HepG2 (cell line): Measurements from ENCODE around the gene IL1B. TPM values are rescaled to one million over a fixed set of nuclear protein-coding genes. Genes with fewer than 3 reads are reported as not detected.
A peak's percentile ranks its signal among the peaks of the same experiment; 100 is the strongest.

ENCODE experiments used
- ATAC-seq: fragments of 200-7000 bp; cut with Tn5 transposase; 3 replicates; pipeline ENCODE4 v1.9.1; 2020; ENCODE audit warnings: mild to moderate bottlenecking, moderate library complexity
- BruUV-seq: library from RNA; stranded (reverse); fragments of 400-500 nt; replicated peaks from 2 replicates; lab custom pipeline; 2021; lab: Mats Ljungman, UMichigan
- CTCF ChIA-PET: fragments of 300-600 bp; formaldehyde crosslinking; extraction: SDS; loops from one replicate; lab custom pipeline; 2021; ENCODE audit warnings: low total read pairs, inconsistent platforms, low intra/inter-chr PET ratio; lab: Yijun Ruan, JAX
- POLR2A ChIA-PET: fragments of 350-600 bp; sonication (Branson Sonifier 250); formaldehyde crosslinking; loops from one replicate; lab custom pipeline; 2020; ENCODE audit warnings: antibody characterized with exemption, inconsistent platforms; lab: Yijun Ruan, JAX
- DNase-seq: peaks from one replicate; pipeline ENCODE4 v3.0.0-alpha.2; 2015; ENCODE audit warnings: low spot score
- FAIRE-seq: peaks from 3 replicates; lab custom pipeline; 2011; peaks lifted over from hg19 to GRCh38; lab: Jason Lieb, UNC
- H2AFZ ChIP-seq: one replicate; pipeline ENCODE4 v1.6.1; 2011; ENCODE audit warnings: low read length, inconsistent platforms
- H3K27ac ChIP-seq: fragments of 300-600 bp; 3 replicates; pipeline ENCODE4 v1.8.0; 2011; ENCODE audit warnings: mixed run types, mild to moderate bottlenecking, mixed read lengths, low read length, inconsistent platforms; ENCODE audit not compliant: insufficient read depth; ENCODE audit errors: extremely low read length
- H3K27me3 ChIP-seq, 2 experiments: fragments of 200-600 bp in 1 of 2; 2 replicates in 1 of 2; 3 replicates in 1 of 2; pipeline versions ENCODE4 v1.6.0 to v1.8.0; 2011; ENCODE audit warnings: low read length in 2 of 2, mild to moderate bottlenecking in 2 of 2, moderate library complexity in 2 of 2, inconsistent platforms in 1 of 2; ENCODE audit not compliant: insufficient read depth in 2 of 2, control insufficient read depth in 1 of 2
- H3K36me3 ChIP-seq, 2 experiments: fragments of 200-600 bp in 1 of 2; replicated peaks in 1 of 2; 2 replicates in 1 of 2; 3 replicates in 1 of 2; pipeline versions ENCODE4 v1.5.1 to v1.8.0; 2011; ENCODE audit warnings: low read length in 2 of 2, inconsistent platforms in 1 of 2; ENCODE audit not compliant: insufficient read depth in 2 of 2, control insufficient read depth in 1 of 2
- H3K4me1 ChIP-seq: 2 replicates; pipeline ENCODE4 v1.5.1; 2012; ENCODE audit warnings: low read length, inconsistent platforms; ENCODE audit not compliant: insufficient read depth
- H3K4me2 ChIP-seq: 2 replicates; pipeline ENCODE4 v1.6.0; 2011; ENCODE audit warnings: low read depth, low read length, inconsistent platforms
- H3K4me3 ChIP-seq, 3 experiments: fragments of 200-600 bp in 1 of 3; sonication (generic), shearing (Covaris generic) in 1 of 3; replicated peaks in 1 of 3; 2 replicates each; pipeline ENCODE4 v1.5.1; 2011 to 2016; ENCODE audit warnings: low read length in 3 of 3, inconsistent platforms in 2 of 3, low read depth in 2 of 3, mild to moderate bottlenecking in 2 of 3, control low read depth in 1 of 3, mixed read lengths in 1 of 3; ENCODE audit not compliant: insufficient read depth in 1 of 3
- H3K79me2 ChIP-seq: one replicate; pipeline ENCODE4 v1.6.1; 2011; ENCODE audit warnings: low read length, inconsistent platforms; ENCODE audit not compliant: insufficient read depth
- H3K9ac ChIP-seq: 2 replicates; pipeline ENCODE4 v1.6.0; 2011; ENCODE audit warnings: mild to moderate bottlenecking, low read depth, low read length, inconsistent platforms; ENCODE audit not compliant: insufficient read depth
- H3K9me3 ChIP-seq: 2 replicates; pipeline ENCODE4 v1.5.1; 2012; ENCODE audit warnings: mild to moderate bottlenecking, low read length
- H4K20me1 ChIP-seq: 2 replicates; pipeline ENCODE4 v1.6.0; 2011; ENCODE audit warnings: inconsistent platforms, mild to moderate bottlenecking, low read length, moderate library complexity; ENCODE audit not compliant: insufficient read depth
- BRF2 ChIP-seq: sonication (generic); formaldehyde crosslinking; IDR thresholded peaks from 2 replicates; pipeline ENCODE4 v1.8.1; 2022; ENCODE audit warnings: mild to moderate bottlenecking, missing genetic modification reagents
- GMEB2 ChIP-seq: IDR thresholded peaks from 2 replicates; pipeline ENCODE4 v1.6.1; 2016; ENCODE audit warnings: missing biosample characterization, missing genetic modification reagents, low read depth
- MEF2D ChIP-seq: sonication (generic); formaldehyde crosslinking; IDR thresholded peaks from 2 replicates; pipeline ENCODE4 v1.5.1; 2020; ENCODE audit warnings: mild to moderate bottlenecking, missing genetic modification reagents
- NFKB2 ChIP-seq: sonication (generic); formaldehyde crosslinking; IDR thresholded peaks from 2 replicates; pipeline ENCODE4 v1.4.0; 2020; ENCODE audit warnings: missing genetic modification reagents, borderline replicate concordance
- RARA ChIP-seq: IDR thresholded peaks from 2 replicates; pipeline ENCODE4 v1.6.1; 2016; ENCODE audit warnings: missing genetic modification reagents, missing compliant biosample characterization
- RBM22 ChIP-seq: fragments of 200-400 bp; formaldehyde crosslinking; optimal IDR thresholded peaks from 2 replicates; pipeline ENCODE3; 2017; ENCODE audit warnings: mild to moderate bottlenecking, low read length, moderate library complexity
- REXO4 ChIP-seq: sonication (generic); formaldehyde crosslinking; IDR thresholded peaks from 2 replicates; pipeline ENCODE4 v1.8.0; 2022; ENCODE audit warnings: missing genetic modification reagents, mild to moderate bottlenecking, borderline replicate concordance
- SALL1 ChIP-seq: sonication (generic); formaldehyde crosslinking; IDR thresholded peaks from 2 replicates; pipeline ENCODE4 v1.8.0; 2022; ENCODE audit warnings: mild to moderate bottlenecking, missing genetic modification reagents
- ZBTB38 ChIP-seq: sonication (generic); formaldehyde crosslinking; IDR thresholded peaks from 2 replicates; pipeline ENCODE4 v1.5.1; 2020; ENCODE audit warnings: mild to moderate bottlenecking, missing genetic modification reagents
- ZNF333 ChIP-seq: sonication (generic); formaldehyde crosslinking; IDR thresholded peaks from 2 replicates; pipeline ENCODE4 v1.4.0; 2020; ENCODE audit warnings: mild to moderate bottlenecking, missing genetic modification reagents, borderline replicate concordance
- ZNF496 ChIP-seq: sonication (generic); formaldehyde crosslinking; IDR thresholded peaks from 2 replicates; pipeline ENCODE4 v1.8.1; 2023; ENCODE audit warnings: mild to moderate bottlenecking, moderate library complexity, missing genetic modification reagents; ENCODE audit not compliant: insufficient replicate concordance
- ZNF687 ChIP-seq: sonication (generic); formaldehyde crosslinking; IDR thresholded peaks from 2 replicates; pipeline ENCODE4 v1.5.1; 2020; ENCODE audit warnings: mild to moderate bottlenecking, missing genetic modification reagents, moderate library complexity
- ZNF75D ChIP-seq: sonication (generic); formaldehyde crosslinking; IDR thresholded peaks from 2 replicates; pipeline ENCODE4 v1.8.1; 2023; ENCODE audit warnings: missing genetic modification reagents, mild to moderate bottlenecking, borderline replicate concordance
- WGBS: methylation state at CpG from one replicate; pipeline ENCODE4 v1.1.6; 2017; ENCODE audit warnings: low lambda C conversion rate; 5-methylcytosine and 5-hydroxymethylcytosine counted together
- in situ Hi-C: cut with HindIII; loops from 2 replicates; pipeline ENCODE4 v1.10.0; 2017; ENCODE audit warnings: low pct_unique_long_range_greater_than_20kb; ENCODE audit not compliant: extremely low pct_ligation_motif_present
- intact Hi-C: fragments of 100-400 bp; cut with micrococcal nuclease; formaldehyde crosslinking; loops from one replicate; pipeline ENCODE4 v1.10.0; 2022; ENCODE audit not compliant: unreplicated experiment
- polyA plus RNA-seq, 8 experiments: library from polyadenylated mRNA; depleted of rRNA in 3 of 8; stranded (reverse) in 7 of 8; unstranded in 1 of 8; fragments of >200 nt; fragmentation: Illumina TruSeq in 4 of 8; extraction: Trizol in 4 of 8; gene quantifications; 2 replicates each; pipeline versions ENCODE4 v1.2.1 to v1.2.3, GENCODE V29; 2011 to 2016; ENCODE audit warnings: low read depth in 4 of 8, missing spikeins in 1 of 8, mixed read lengths in 1 of 8; ENCODE audit not compliant: insufficient read depth in 1 of 8
- total RNA-seq, 5 experiments: library from RNA; depleted of rRNA; stranded (reverse); fragments of >200 nt; fragmentation: Illumina TruSeq; extraction: Trizol; gene quantifications; 2 replicates each; pipeline ENCODE4 v1.2.3, GENCODE V29; 2016; ENCODE audit warnings: low read depth in 1 of 5
- TF ChIP-seq, protein P1 (sequence below): sonication (generic); formaldehyde crosslinking; IDR thresholded peaks from 2 replicates; pipeline ENCODE4 v1.4.0; 2020; ENCODE audit warnings: missing genetic modification reagents

Gene IL1B
- total and polyA plus RNA-seq, 2 of the 13 experiments (the other 11 are each of a cell fraction or from before 2014, with no cell fraction given) = 0.18 TPM; not detected in 1

GRCh38 chr2:112805542-112805941, 31.0 kb downstream of the IL1B start (continued):
- no peak for TF ChIP-seq BRF2
- TF ChIP-seq NFKB2 = no peak
- TF ChIP-seq ZNF333 = no peak
- TF ChIP-seq REXO4 = no peak
- no peak for TF ChIP-seq ZNF75D (CRISPR knock-in tag)
- TF ChIP-seq ZBTB38 (CRISPR knock-in tag) = peak; percentile 60; the same call in 1 of the 2 replicates
- TF ChIP-seq ZNF496 (CRISPR knock-in tag) = no peak

DNA sequence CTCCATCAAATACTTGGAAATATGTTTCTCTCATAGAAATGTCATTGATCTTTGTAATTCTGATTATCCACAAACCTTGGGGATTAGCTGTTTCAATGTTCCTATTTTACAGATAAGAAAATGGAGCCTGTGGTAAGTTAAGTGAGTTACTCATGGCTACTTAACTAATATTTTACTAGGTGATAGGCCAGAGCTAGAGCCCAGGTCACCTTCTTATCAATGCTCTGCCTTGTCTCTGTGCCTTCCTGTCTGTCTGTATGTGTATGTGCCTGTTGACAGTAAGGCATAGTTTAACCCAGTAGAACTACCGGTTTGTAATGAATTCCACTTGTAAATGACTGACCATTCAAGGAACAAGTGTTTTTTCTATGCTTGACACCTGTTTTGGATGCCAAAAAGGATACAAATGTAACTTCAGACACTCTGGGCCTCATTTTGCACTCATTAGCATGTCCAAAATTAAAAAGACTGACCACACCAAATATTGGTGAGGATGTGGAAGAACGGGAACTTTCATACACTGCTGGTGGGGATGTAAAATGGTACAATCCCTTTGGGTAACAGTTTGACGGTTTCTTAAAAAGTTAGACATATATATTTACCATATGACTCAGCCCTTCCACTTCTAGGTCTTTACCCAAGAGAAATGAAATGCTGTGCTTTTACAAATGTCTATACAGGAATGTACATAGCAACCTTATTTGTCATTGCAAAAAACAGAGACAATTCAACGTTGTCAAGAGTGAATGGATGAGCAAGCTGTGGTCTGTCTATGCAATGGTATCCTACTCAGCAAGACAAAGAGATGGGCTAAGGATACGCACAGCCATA, 32.7 kb downstream of the IL1B start:
- Histone ChIP-seq H2AFZ (no peak overlapping the region), H3K9me3 (peaks cover 7% of the 10 kb centered on the region), H3K4me3 (peak overlapping the region in 1 of 3 experiments; percentile 6; a peak in 1 of 6 replicates), H3K79me2 (no peaks in the 10 kb centered on the region), H3K36me3 (no peaks in the 10 kb centered on the region), H3K4me1 (peaks cover 58% of the 10 kb centered on the region), H4K20me1 (no peaks in the 10 kb centered on the region), H3K27me3 (no peaks in the 10 kb centered on the region), H3K4me2 (peak overlapping the region; percentile 58), H3K27ac (peak overlapping the region; percentile 86), H3K9ac (peak overlapping the region; percentile 73)
- 20% methylated on average over 5 of the region's 5 CpGs for WGBS
- FAIRE-seq (peak; percentile 30), DNase-seq (peak; percentile 92), ATAC-seq (peak; percentile 92)
- in situ Hi-C loops (loop anchor here (5.0 kb wide), 1 partner anchor 42 kb away; the partner anchor contains the start of gene CKAP2L), intact Hi-C loops (loop anchor here (2.0 to 5.0 kb wide), 2 partner anchors 15 to 42 kb away; partner anchors contain the start of gene CKAP2L)
- POLR2A ChIA-PET = interaction anchor here (1.6 to 1.8 kb wide), 3 partner anchors 10 to 14 kb away, joined by 4 to 6 read pairs (median 4); no protein-coding TSS in a partner anchor
- BruUV-seq = no TSS peak
- CTCF ChIA-PET = no interaction called here
- peak; percentile 24; the same call in 1 of the 2 replicates for TF ChIP-seq SALL1 (CRISPR knock-in tag)
- no peak for TF ChIP-seq ZNF687 (CRISPR knock-in tag)
- TF ChIP-seq RARA (CRISPR knock-in tag) = peak; percentile 85
- TF ChIP-seq GMEB2 (CRISPR knock-in tag) = 0 out of 2 replicates have a peak, but pooled peaks have one; percentile 18
- no peak for TF ChIP-seq RBM22
- TF ChIP-seq, protein P1, sequence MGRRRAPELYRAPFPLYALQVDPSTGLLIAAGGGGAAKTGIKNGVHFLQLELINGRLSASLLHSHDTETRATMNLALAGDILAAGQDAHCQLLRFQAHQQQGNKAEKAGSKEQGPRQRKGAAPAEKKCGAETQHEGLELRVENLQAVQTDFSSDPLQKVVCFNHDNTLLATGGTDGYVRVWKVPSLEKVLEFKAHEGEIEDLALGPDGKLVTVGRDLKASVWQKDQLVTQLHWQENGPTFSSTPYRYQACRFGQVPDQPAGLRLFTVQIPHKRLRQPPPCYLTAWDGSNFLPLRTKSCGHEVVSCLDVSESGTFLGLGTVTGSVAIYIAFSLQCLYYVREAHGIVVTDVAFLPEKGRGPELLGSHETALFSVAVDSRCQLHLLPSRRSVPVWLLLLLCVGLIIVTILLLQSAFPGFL (CRISPR knock-in tag) = no peak
- TF ChIP-seq MEF2D (CRISPR knock-in tag) = peak; percentile 53; the same call in 1 of the 2 replicates
